ENCODE measurements around the gene GREM2.

DNA sequence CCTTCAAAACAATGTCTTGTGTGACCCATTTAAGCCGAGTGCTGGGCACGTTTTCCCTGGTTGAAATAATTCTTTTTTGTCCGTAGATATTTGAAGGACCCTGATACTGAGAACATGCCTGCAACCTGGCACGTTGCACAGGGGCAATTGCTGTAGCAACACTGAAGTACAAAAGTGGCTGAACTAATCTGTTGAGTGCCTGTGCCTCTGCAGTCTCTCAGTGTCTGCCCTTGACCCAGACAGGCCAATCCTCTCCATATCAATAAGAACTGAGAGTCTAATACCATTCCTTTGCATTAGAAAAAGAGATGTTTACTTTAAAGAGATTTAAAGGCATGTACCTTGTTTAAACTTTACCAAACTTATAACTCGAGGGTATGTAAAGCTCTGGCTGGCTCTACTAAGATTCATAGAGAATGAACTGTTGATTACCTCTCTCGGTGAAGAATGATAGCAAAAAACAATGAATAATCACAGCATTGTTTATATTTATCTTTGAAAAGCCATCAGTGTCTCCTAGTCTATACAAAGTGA lies 2.4 kb downstream of the GREM2 start:
- TF ChIP-seq, protein P1, sequence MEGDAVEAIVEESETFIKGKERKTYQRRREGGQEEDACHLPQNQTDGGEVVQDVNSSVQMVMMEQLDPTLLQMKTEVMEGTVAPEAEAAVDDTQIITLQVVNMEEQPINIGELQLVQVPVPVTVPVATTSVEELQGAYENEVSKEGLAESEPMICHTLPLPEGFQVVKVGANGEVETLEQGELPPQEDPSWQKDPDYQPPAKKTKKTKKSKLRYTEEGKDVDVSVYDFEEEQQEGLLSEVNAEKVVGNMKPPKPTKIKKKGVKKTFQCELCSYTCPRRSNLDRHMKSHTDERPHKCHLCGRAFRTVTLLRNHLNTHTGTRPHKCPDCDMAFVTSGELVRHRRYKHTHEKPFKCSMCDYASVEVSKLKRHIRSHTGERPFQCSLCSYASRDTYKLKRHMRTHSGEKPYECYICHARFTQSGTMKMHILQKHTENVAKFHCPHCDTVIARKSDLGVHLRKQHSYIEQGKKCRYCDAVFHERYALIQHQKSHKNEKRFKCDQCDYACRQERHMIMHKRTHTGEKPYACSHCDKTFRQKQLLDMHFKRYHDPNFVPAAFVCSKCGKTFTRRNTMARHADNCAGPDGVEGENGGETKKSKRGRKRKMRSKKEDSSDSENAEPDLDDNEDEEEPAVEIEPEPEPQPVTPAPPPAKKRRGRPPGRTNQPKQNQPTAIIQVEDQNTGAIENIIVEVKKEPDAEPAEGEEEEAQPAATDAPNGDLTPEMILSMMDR (IDR thresholded peaks at IDR 0.05 in 4 of 5, conservative IDR thresholded peaks at IDR 0.05 in 1 of 5): no peak
- no peak for TF ChIP-seq POLR2A (IDR thresholded peaks at IDR 0.05)
